ENCODE data around the gene TRPV4. TPM values are rescaled to one million over a fixed set of nuclear protein-coding genes. Genes with fewer than 3 reads are reported as not detected.

The TRPV4 gene
- total RNA-seq, 4 donors from 2014 or later = 0.34 to 0.55 TPM; not detected in 2

- Histone ChIP-seq H3K4me1 (no peaks in the 10 kb centered on the region), H3K36me3 (no peaks in the 10 kb centered on the region), H3K27ac (no peak overlapping the region), H3K27me3 (no peaks in the 10 kb centered on the region), H3K9me3 (no peaks in the 10 kb centered on the region), H3K4me3 (no peak overlapping the region)
- no peak for DNase-seq
- intact Hi-C loops (cut with DNase I; ENCODE audit: low total_unique reads) = no loop called here
- TF ChIP-seq POLR2A (IDR thresholded peaks at IDR 0.05) (no peak), CTCF (IDR thresholded peaks at IDR 0.05) (no peak)
Observed at GRCh38 chr12:109782326-109782703, 50.9 kb downstream of the TRPV4 start.

- Histone ChIP-seq H3K36me3 (no peaks in the 10 kb centered on the region), H3K27me3 (no peaks in the 10 kb centered on the region), H3K4me1 (no peaks in the 10 kb centered on the region), H3K27ac (no peak overlapping the region), H3K4me3 (no peak overlapping the region), H3K9me3 (no peaks in the 10 kb centered on the region)
- DNase-seq = no peak
- intact Hi-C loops (cut with DNase I; ENCODE audit: low total_unique reads) = no loop called here
- TF ChIP-seq POLR2A (IDR thresholded peaks at IDR 0.05) (no peak), CTCF (IDR thresholded peaks at IDR 0.05) (no peak)
Observed at GRCh38 chr12:109781668-109782325, 51.4 kb downstream of the TRPV4 start.

- no peaks in the 10 kb centered on the region for H3K4me1 ChIP-seq
- no peaks in the 10 kb centered on the region for H3K9me3 ChIP-seq
- TF ChIP-seq POLR2A (IDR thresholded peaks at IDR 0.05) (no peak), CTCF (IDR thresholded peaks at IDR 0.05) (no peak)
- intact Hi-C loops (cut with DNase I; ENCODE audit: low total_unique reads) = no loop called here
- no peak for DNase-seq
- no peak overlapping the region for H3K27ac ChIP-seq
- no peak overlapping the region for H3K4me3 ChIP-seq
- no peaks in the 10 kb centered on the region for H3K27me3 ChIP-seq
- no peaks in the 10 kb centered on the region for H3K36me3 ChIP-seq
Observed at GRCh38 chr12:109779382-109779781, 53.8 kb downstream of the TRPV4 start.

GRCh38 chr12:109778684-109779083, 54.5 kb downstream of the TRPV4 start:
- no peak overlapping the region for H3K4me3 ChIP-seq
- H3K4me1 ChIP-seq = no peaks in the 10 kb centered on the region
- no peak overlapping the region for H3K27ac ChIP-seq
- no peaks in the 10 kb centered on the region for H3K9me3 ChIP-seq
- intact Hi-C loops (cut with DNase I; ENCODE audit: low total_unique reads) = no loop called here
- TF ChIP-seq CTCF (IDR thresholded peaks at IDR 0.05) (no peak), POLR2A (IDR thresholded peaks at IDR 0.05) (no peak)
- no peaks in the 10 kb centered on the region for H3K36me3 ChIP-seq
- no peaks in the 10 kb centered on the region for H3K27me3 ChIP-seq
- DNase-seq = no peak

GRCh38 chr12:109777544-109777943, 55.7 kb downstream of the TRPV4 start:
- Histone ChIP-seq H3K4me3 (no peak overlapping the region), H3K27ac (no peak overlapping the region), H3K36me3 (no peaks in the 10 kb centered on the region), H3K4me1 (no peaks in the 10 kb centered on the region), H3K27me3 (no peaks in the 10 kb centered on the region), H3K9me3 (no peaks in the 10 kb centered on the region)
- DNase-seq = no peak
- no peak for TF ChIP-seq CTCF (IDR thresholded peaks at IDR 0.05)
- TF ChIP-seq POLR2A (IDR thresholded peaks at IDR 0.05) = no peak
- intact Hi-C loops (cut with DNase I; ENCODE audit: low total_unique reads) = no loop called here

Measured in uterus (tissue), 4 donors.